HCT116 (cell line): ENCODE measurements around the gene SMARCB1. TPM values are rescaled to one million over a fixed set of nuclear protein-coding genes. Genes with fewer than 3 reads are reported as not detected.

Source experiments
- ATAC-seq: fragments of 200-7000 bp; cut with Tn5 transposase; 2 replicates; pipeline ENCODE4 v1.9.1; 2020; ENCODE audit warnings: mild to moderate bottlenecking, moderate library complexity
- Bru-seq: library from RNA; stranded (reverse); fragments of 400-500 nt; gene quantifications from one replicate; lab custom pipeline; 2021; lab: Mats Ljungman, UMichigan
- BruChase-seq, 2 experiments: library from RNA; stranded (reverse); fragments of 400-500 nt; gene quantifications; one replicate each; lab custom pipeline; 2021; lab: Mats Ljungman, UMichigan
- BruUV-seq: library from RNA; stranded (reverse); fragments of 400-500 nt; replicated peaks from 2 replicates; lab custom pipeline; 2021; lab: Mats Ljungman, UMichigan
- CTCF ChIA-PET: fragments of 300-600 bp; sonication (Branson Sonifier 250); formaldehyde crosslinking; loops from one replicate; lab custom pipeline; 2021; ENCODE audit warnings: antibody characterized with exemption; lab: Charles Lee
- POLR2A ChIA-PET: fragments of 300-600, 350-600 bp; sonication (Branson Sonifier 250); formaldehyde crosslinking; loops from one replicate; lab custom pipeline; 2021; ENCODE audit warnings: antibody characterized with exemption; lab: Charles Lee
- RAD21 ChIA-PET, 2 experiments: fragments of 300-600 bp; sonication (Branson Sonifier 250); formaldehyde crosslinking; loops; one replicate each; lab custom pipeline; 2023; ENCODE audit warnings: low total read pairs in 2 of 2; ENCODE audit not compliant: uncharacterized antibody in 2 of 2, unreplicated experiment in 2 of 2, low non-redundant PET in 1 of 2; lab: Charles Lee
- DNase-seq: peaks from one replicate; pipeline ENCODE4 v3.0.0-alpha.2; 2010; ENCODE audit warnings: low read depth, low spot score
- H2AFZ ChIP-seq: fragments of 200-600 bp; shearing (Covaris generic), sonication (generic); 2 replicates; pipeline ENCODE4 v1.6.1; 2017; ENCODE audit warnings: low read depth, mixed run types, mixed read lengths, antibody characterized with exemption, low read length; ENCODE audit not compliant: poor library complexity, severe bottlenecking
- H3K27ac ChIP-seq: 2 replicates; pipeline ENCODE4 v1.5.1; 2012; ENCODE audit warnings: low read depth, low read length
- H3K27me3 ChIP-seq: fragments of 200-600 bp; sonication (generic); 2 replicates; pipeline ENCODE4 v1.6.1; 2016; ENCODE audit warnings: mixed run types, low read length, mixed read lengths; ENCODE audit not compliant: insufficient read depth
- H3K36me3 ChIP-seq, 2 experiments: fragments of 200-500 bp in 1 of 2; fragments of 200-600 bp in 1 of 2; sonication (Bioruptor generic) in 1 of 2; sonication (generic) in 1 of 2; 2 replicates each; pipeline versions ENCODE4 v1.5.1 to v1.6.1; 2014 to 2016; ENCODE audit warnings: low read length in 2 of 2, inconsistent platforms in 1 of 2, mixed read lengths in 1 of 2, mixed run types in 1 of 2; ENCODE audit not compliant: insufficient read depth in 2 of 2, control insufficient read depth in 1 of 2
- H3K4me1 ChIP-seq, 2 experiments: fragments of 200-600 bp in 1 of 2; sonication (generic) in 1 of 2; 2 replicates each; pipeline versions ENCODE4 v1.5.1 to v1.6.1; 2012 to 2017; ENCODE audit warnings: low read length in 2 of 2, inconsistent platforms in 1 of 2, mild to moderate bottlenecking in 1 of 2, mixed read lengths in 1 of 2, mixed run types in 1 of 2, moderate library complexity in 1 of 2; ENCODE audit not compliant: insufficient read depth in 2 of 2, control insufficient read depth in 1 of 2
- H3K4me2 ChIP-seq: fragments of 200-600 bp; sonication (generic); 2 replicates; pipeline ENCODE4 v1.6.1; 2017; ENCODE audit warnings: mixed run types, low read length, mixed read lengths
- H3K4me3 ChIP-seq, 2 experiments: fragments of 200-600 bp in 1 of 2; sonication (generic) in 1 of 2; replicated peaks in 1 of 2; 2 replicates each; pipeline ENCODE4 v1.5.1; 2011 to 2016; ENCODE audit warnings: low read length in 2 of 2, control low read depth in 1 of 2, low read depth in 1 of 2, mild to moderate bottlenecking in 1 of 2, mixed read lengths in 1 of 2, mixed run types in 1 of 2
- H3K79me2 ChIP-seq: fragments of 200-600 bp; sonication (generic); 2 replicates; pipeline ENCODE4 v1.6.1; 2017; ENCODE audit warnings: mild to moderate bottlenecking, mixed run types, low read length, moderate library complexity, mixed read lengths; ENCODE audit not compliant: insufficient read depth
- H3K9ac ChIP-seq: fragments of 200-600 bp; sonication (generic); 2 replicates; pipeline ENCODE4 v1.6.1; 2016; ENCODE audit warnings: low read length, mixed read lengths
- H3K9me2 ChIP-seq: fragments of 200-600 bp; sonication (generic), shearing (Covaris generic); 2 replicates; pipeline ENCODE4 v1.6.1; 2017; ENCODE audit warnings: mixed run types, mild to moderate bottlenecking, moderate library complexity; ENCODE audit not compliant: insufficient read depth
- H3K9me3 ChIP-seq, 2 experiments: fragments of 200-500 bp in 1 of 2; fragments of 200-600 bp in 1 of 2; sonication (Bioruptor generic) in 1 of 2; sonication (generic) in 1 of 2; 2 replicates each; pipeline ENCODE4 v1.6.1; 2014 to 2017; ENCODE audit warnings: low read length in 2 of 2, mixed read lengths in 2 of 2, inconsistent platforms in 1 of 2, low read depth in 1 of 2, mild to moderate bottlenecking in 1 of 2, mixed run types in 1 of 2, moderate library complexity in 1 of 2; ENCODE audit not compliant: control insufficient read depth in 1 of 2, insufficient read depth in 1 of 2
- H4K20me1 ChIP-seq: fragments of 200-600 bp; sonication (generic), shearing (Covaris generic); 2 replicates; pipeline ENCODE4 v1.6.1; 2017; ENCODE audit warnings: mixed run types, mild to moderate bottlenecking, moderate library complexity; ENCODE audit not compliant: insufficient read depth
- CBX3 ChIP-seq: IDR thresholded peaks from 2 replicates; pipeline ENCODE4 v1.6.1; 2012; ENCODE audit warnings: low read depth
- CEBPB ChIP-seq: IDR thresholded peaks from 2 replicates; pipeline ENCODE4 v1.6.1; 2012; ENCODE audit warnings: low read depth
- EGR1 ChIP-seq: IDR thresholded peaks from 2 replicates; pipeline ENCODE4 v1.6.1; 2012; ENCODE audit warnings: low read depth
- EZH2phosphoT487 ChIP-seq: fragments of 200-600 bp; IDR thresholded peaks from 2 replicates; pipeline ENCODE4 v1.6.1; 2018; ENCODE audit warnings: antibody characterized with exemption, borderline replicate concordance
- FOSL1 ChIP-seq: IDR thresholded peaks from 2 replicates; pipeline ENCODE4 v1.6.1; 2012; ENCODE audit warnings: low read depth
- JUND ChIP-seq: IDR thresholded peaks from 2 replicates; pipeline ENCODE4 v1.6.1; 2012
- POLR2A ChIP-seq: IDR thresholded peaks from 2 replicates; pipeline ENCODE4 v1.7.0; 2011; ENCODE audit warnings: borderline replicate concordance; ENCODE audit not compliant: insufficient read depth, insufficient read length; ENCODE audit errors: extremely low read depth
- POLR2AphosphoS5 ChIP-seq: IDR thresholded peaks from 2 replicates; pipeline ENCODE4 v1.6.1; 2011; ENCODE audit warnings: mild to moderate bottlenecking, low read depth, low read length, moderate library complexity
- RAD21 ChIP-seq: IDR thresholded peaks from 2 replicates; pipeline ENCODE4 v1.6.1; 2012; ENCODE audit warnings: low read depth, mild to moderate bottlenecking
- SIN3A ChIP-seq: IDR thresholded peaks from 2 replicates; pipeline ENCODE4 v1.6.1; 2012; ENCODE audit warnings: low read depth
- SRF ChIP-seq: IDR thresholded peaks from 2 replicates; pipeline ENCODE4 v1.6.1; 2012; ENCODE audit warnings: low read depth
- TCF7L2 ChIP-seq: IDR thresholded peaks from 2 replicates; pipeline ENCODE4 v1.7.0; 2011; ENCODE audit warnings: borderline replicate concordance, inconsistent platforms; ENCODE audit not compliant: insufficient read depth, insufficient read length; ENCODE audit errors: extremely low read depth
- YY1 ChIP-seq: IDR thresholded peaks from 2 replicates; pipeline ENCODE4 v1.6.1; 2011; ENCODE audit warnings: low read length, low read depth, moderate library complexity, mild to moderate bottlenecking; ENCODE audit not compliant: insufficient replicate concordance; ENCODE audit errors: extremely low read depth
- ZFX ChIP-seq: fragments of 450-650 bp; IDR thresholded peaks from 2 replicates; pipeline ENCODE4 v1.6.1; 2017
- ZNF274 ChIP-seq: fragments of 200-500 bp; sonication (Bioruptor generic); IDR thresholded peaks from 2 replicates; pipeline ENCODE4 v1.6.1; 2014; ENCODE audit warnings: mild to moderate bottlenecking, low read depth, low read length, inconsistent platforms
- intact Hi-C: fragments of 100-400 bp; cut with micrococcal nuclease; formaldehyde crosslinking; loops from 2 replicates; pipeline ENCODE4 v1.10.0; 2022
- long read RNA-seq: library from polyadenylated mRNA; unstranded; transcript quantifications from one replicate; pipeline ENCODE4 v2.0.0, GENCODE V29; 2021; ENCODE audit not compliant: unreplicated experiment
- polyA plus RNA-seq: library from polyadenylated mRNA; unstranded; fragments of >200 nt; gene quantifications from 2 replicates; pipeline ENCODE4 v1.2.1, GENCODE V29; 2012; ENCODE audit warnings: missing spikeins
- total RNA-seq: library from RNA; stranded (reverse); gene quantifications from one replicate; pipeline ENCODE4 v1.2.1, GENCODE V29; 2021; ENCODE audit not compliant: unreplicated experiment
- TF ChIP-seq, protein P1 (sequence below): IDR thresholded peaks from 2 replicates; pipeline ENCODE4 v1.6.1; 2012; ENCODE audit warnings: low read depth
- TF ChIP-seq, protein P2 (sequence below): IDR thresholded peaks from 2 replicates; pipeline ENCODE4 v1.6.1; 2012
- TF ChIP-seq, protein P3 (sequence below): IDR thresholded peaks from 2 replicates; pipeline ENCODE4 v1.6.1; 2012
- TF ChIP-seq, protein P4 (sequence below), 3 experiments: fragments of 200-600 bp in 1 of 3; sonication (generic) in 1 of 3; IDR thresholded peaks in 2 of 3; conservative IDR thresholded peaks in 1 of 3; 2 replicates each; pipeline ENCODE4 v1.5.1; 2012 to 2017; ENCODE audit warnings: low read depth in 2 of 3, low read length in 2 of 3, antibody characterized with exemption in 1 of 3, borderline replicate concordance in 1 of 3, control low read depth in 1 of 3, mild to moderate bottlenecking in 1 of 3, mixed read lengths in 1 of 3, mixed run types in 1 of 3, moderate library complexity in 1 of 3; ENCODE audit not compliant: insufficient read depth in 1 of 3

Gene SMARCB1
- 101 TPM for total RNA-seq
- polyA plus RNA-seq: 118 and 129 TPM in 2 replicates
- percentile 70 among the genes with signal in this experiment for Bru-seq, nascent RNA
- BruChase-seq, experiment 1, labeled RNA remaining after a 6-hour chase: percentile 77 among the genes with signal in this experiment
- percentile 71 among the genes with signal in this experiment for BruChase-seq, experiment 2, labeled RNA remaining after a 2-hour chase
- long read RNA-seq, full-length matches to known transcripts: 296 of 321 reads
- long read RNA-seq, partial matches to known transcripts: 7 of 321 reads
- long read RNA-seq, other reads (novel, unspliced or antisense): 18 of 321 reads

DNA sequence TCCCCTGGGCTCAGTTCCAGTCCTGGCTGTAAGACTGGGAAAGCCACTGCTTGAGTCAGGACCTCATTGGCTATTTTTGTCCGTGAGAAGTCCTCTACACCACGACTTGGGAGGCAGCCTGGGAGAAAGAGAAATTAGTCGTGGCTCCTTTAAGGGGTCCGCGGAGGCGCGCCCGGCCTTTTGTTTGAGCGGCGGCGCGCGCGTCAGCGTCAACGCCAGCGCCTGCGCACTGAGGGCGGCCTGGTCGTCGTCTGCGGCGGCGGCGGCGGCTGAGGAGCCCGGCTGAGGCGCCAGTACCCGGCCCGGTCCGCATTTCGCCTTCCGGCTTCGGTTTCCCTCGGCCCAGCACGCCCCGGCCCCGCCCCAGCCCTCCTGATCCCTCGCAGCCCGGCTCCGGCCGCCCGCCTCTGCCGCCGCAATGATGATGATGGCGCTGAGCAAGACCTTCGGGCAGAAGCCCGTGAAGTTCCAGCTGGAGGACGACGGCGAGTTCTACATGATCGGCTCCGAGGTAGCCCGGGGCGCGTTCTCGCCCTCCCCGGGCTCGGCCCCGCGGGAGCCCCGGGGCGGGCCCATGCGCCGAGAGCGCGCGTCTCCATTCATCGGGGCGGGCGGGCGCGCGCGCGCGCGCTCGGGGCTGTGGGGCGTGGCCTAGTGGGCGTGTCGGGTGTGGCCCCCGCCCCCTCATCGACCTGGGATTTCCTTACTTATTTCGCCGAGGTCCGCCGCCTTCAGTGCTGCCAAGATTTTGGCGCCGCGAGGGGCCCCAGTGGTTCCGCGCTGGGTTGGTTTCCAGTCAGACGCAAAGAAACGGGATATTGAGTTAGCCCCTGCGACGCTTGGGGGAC, at the start of gene SMARCB1:
TSS of gene SMARCB1 (plus strand) at position 215 of the 848 bp plus-strand sequence. CDS start at position 419, 204 bp downstream.
- ChIA-PET CTCF (interaction anchor here (1.3 kb wide), 1 partner anchor 16 kb away, joined by 6 read pairs; no protein-coding TSS in a partner anchor), RAD21 (no interaction called here), POLR2A (interaction anchor here (1.0 to 2.6 kb wide), 3 partner anchors 15 to 35 kb away, joined by 4 to 22 read pairs (median 5); partner anchors contain the start of gene MMP11)
- Histone ChIP-seq H3K4me2 (peak within 1 kb of the TSS; percentile 92), H3K9ac (peak within 1 kb of the TSS; percentile 98), H3K79me2 (peaks cover 47% of the 10 kb centered on the region), H3K27me3 (no peaks in the 10 kb centered on the region), H3K4me1 (peaks cover 15 to 27% of the 10 kb centered on the region in 2 experiments), H3K9me3 (no peaks in the 10 kb centered on the region), H2AFZ (no peak within 1 kb of the TSS), H3K27ac (peak within 1 kb of the TSS; percentile 98), H3K4me3 (peak within 1 kb of the TSS; percentile 77 to 89), H3K9me2 (no peaks in the 10 kb centered on the region), H4K20me1 (peaks cover 8% of the 10 kb centered on the region; the same call in 1 of the 2 replicates), H3K36me3 (0 out of 4 replicates have a peak, but pooled peaks cover 0 to 1% of the 10 kb centered on the region in 2 experiments)
- ATAC-seq (peak; percentile 87), DNase-seq (peak; percentile 61)
- intact Hi-C loops: no loop called here
- BruUV-seq: no TSS peak
- TF ChIP-seq SRF (no peak), SIN3A (no peak), RAD21 (no peak), YY1 (no peak), TCF7L2 (no peak), POLR2A (peak; percentile 46), CBX3 (no peak), ZNF274 (no peak), ZFX (peak; percentile 92), FOSL1 (no peak), EGR1 (no peak; the same call in 1 of the 2 replicates), EZH2phosphoT487 (no peak), CEBPB (no peak), JUND (no peak), POLR2AphosphoS5 (peak; percentile 63)
- TF ChIP-seq, protein P1, sequence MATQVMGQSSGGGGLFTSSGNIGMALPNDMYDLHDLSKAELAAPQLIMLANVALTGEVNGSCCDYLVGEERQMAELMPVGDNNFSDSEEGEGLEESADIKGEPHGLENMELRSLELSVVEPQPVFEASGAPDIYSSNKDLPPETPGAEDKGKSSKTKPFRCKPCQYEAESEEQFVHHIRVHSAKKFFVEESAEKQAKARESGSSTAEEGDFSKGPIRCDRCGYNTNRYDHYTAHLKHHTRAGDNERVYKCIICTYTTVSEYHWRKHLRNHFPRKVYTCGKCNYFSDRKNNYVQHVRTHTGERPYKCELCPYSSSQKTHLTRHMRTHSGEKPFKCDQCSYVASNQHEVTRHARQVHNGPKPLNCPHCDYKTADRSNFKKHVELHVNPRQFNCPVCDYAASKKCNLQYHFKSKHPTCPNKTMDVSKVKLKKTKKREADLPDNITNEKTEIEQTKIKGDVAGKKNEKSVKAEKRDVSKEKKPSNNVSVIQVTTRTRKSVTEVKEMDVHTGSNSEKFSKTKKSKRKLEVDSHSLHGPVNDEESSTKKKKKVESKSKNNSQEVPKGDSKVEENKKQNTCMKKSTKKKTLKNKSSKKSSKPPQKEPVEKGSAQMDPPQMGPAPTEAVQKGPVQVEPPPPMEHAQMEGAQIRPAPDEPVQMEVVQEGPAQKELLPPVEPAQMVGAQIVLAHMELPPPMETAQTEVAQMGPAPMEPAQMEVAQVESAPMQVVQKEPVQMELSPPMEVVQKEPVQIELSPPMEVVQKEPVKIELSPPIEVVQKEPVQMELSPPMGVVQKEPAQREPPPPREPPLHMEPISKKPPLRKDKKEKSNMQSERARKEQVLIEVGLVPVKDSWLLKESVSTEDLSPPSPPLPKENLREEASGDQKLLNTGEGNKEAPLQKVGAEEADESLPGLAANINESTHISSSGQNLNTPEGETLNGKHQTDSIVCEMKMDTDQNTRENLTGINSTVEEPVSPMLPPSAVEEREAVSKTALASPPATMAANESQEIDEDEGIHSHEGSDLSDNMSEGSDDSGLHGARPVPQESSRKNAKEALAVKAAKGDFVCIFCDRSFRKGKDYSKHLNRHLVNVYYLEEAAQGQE: no peak
- TF ChIP-seq, protein P2, sequence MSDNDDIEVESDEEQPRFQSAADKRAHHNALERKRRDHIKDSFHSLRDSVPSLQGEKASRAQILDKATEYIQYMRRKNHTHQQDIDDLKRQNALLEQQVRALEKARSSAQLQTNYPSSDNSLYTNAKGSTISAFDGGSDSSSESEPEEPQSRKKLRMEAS: peak; percentile 30; the same call in 1 of the 2 replicates
- TF ChIP-seq, protein P3, sequence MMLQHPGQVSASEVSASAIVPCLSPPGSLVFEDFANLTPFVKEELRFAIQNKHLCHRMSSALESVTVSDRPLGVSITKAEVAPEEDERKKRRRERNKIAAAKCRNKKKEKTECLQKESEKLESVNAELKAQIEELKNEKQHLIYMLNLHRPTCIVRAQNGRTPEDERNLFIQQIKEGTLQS: no peak
- TF ChIP-seq, protein P4, sequence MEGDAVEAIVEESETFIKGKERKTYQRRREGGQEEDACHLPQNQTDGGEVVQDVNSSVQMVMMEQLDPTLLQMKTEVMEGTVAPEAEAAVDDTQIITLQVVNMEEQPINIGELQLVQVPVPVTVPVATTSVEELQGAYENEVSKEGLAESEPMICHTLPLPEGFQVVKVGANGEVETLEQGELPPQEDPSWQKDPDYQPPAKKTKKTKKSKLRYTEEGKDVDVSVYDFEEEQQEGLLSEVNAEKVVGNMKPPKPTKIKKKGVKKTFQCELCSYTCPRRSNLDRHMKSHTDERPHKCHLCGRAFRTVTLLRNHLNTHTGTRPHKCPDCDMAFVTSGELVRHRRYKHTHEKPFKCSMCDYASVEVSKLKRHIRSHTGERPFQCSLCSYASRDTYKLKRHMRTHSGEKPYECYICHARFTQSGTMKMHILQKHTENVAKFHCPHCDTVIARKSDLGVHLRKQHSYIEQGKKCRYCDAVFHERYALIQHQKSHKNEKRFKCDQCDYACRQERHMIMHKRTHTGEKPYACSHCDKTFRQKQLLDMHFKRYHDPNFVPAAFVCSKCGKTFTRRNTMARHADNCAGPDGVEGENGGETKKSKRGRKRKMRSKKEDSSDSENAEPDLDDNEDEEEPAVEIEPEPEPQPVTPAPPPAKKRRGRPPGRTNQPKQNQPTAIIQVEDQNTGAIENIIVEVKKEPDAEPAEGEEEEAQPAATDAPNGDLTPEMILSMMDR (IDR thresholded peaks at IDR 0.05 in 2 of 3, conservative IDR thresholded peaks at IDR 0.05 in 1 of 3; ENCODE audit: borderline replicate concordance in 1 of 3, insufficient read depth in 1 of 3, low read depth in 2 of 3, low read length in 2 of 3): no peak
